ENCODE measurements around the gene TFR2.

DNA sequence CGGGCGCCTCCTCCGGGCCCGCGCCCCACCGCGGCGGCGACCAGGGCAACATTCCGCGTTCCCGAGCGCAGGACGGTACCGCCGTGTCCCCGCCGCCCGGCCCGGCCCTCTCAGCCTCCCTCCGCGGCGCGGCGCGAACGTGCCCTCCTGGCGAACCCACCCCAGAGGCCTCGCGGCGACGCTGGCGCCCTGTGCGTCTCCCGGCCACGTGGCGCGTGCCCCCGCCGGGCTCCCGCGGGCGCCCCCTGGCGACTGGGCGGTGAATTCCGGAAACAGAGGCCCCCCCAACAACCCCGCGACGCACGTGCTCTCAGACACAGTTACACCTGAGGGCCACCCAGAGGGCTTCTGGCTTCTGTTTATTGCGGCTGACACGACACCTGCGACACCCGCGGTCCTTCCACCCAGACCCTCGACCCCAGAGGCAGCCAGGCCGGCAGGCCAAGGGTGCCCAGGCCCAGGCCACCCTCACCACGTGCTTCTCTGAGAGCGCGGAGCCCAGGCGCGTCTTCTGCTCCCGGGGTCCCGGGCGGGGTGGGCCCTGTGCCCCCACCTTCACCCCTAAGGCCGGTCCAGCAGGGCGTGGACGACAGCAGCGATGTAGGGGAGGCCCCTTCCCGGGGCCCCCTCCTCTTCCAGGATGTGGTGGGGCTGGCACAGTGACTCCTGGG, 67.5 kb downstream of the TFR2 start, which contains the start of gene SAP25:
- TF ChIP-seq POLR2AphosphoS5 (IDR thresholded peaks at IDR 0.05; ENCODE audit: low read depth, low read length) (no peak; the same call in 1 of the 2 replicates), TAF1 (IDR thresholded peaks at IDR 0.05; ENCODE audit: borderline replicate concordance, insufficient read depth, low read length) (no peak), SIN3A (IDR thresholded peaks at IDR 0.05; ENCODE audit: borderline replicate concordance, insufficient read depth, low read length) (no peak)

Data from PFSK-1 (cell line).